ENCODE results near the gene GCK.
"Not testable (repeated sequence)": the region's sequence is repeated elsewhere in the genome, so short reads cannot be mapped to it uniquely, and the experiment has no call there.

The GCK gene

GRCh38 chr7:44133295-44133694, 55.9 kb downstream of the GCK start:
- H3K4me3 ChIP-seq (ENCODE audit: low read depth, low read length) = no peak overlapping the region
- DNase-seq (ENCODE audit: low read depth) = no peak
- TF ChIP-seq CTCF (conservative IDR thresholded peaks at IDR 0.05; ENCODE audit: low read depth, low read length) = no peak

- peak; percentile 51 for DNase-seq (ENCODE audit: low read depth)
- no peak overlapping the region for H3K4me3 ChIP-seq (ENCODE audit: low read depth, low read length)
These were observed 57.2 kb downstream of the GCK start for GRCh38 chr7:44132039-44132438.

GRCh38 chr7:44131173-44132029, 57.8 kb downstream of the GCK start:
- peak; percentile 38 for DNase-seq (ENCODE audit: low read depth)
- TF ChIP-seq CTCF (conservative IDR thresholded peaks at IDR 0.05; ENCODE audit: low read depth, low read length) = peak; percentile 57
- no peak overlapping the region for H3K4me3 ChIP-seq (ENCODE audit: low read depth, low read length)

More at GRCh38 chr7:44132039-44132438, 57.2 kb downstream of the GCK start:
- TF ChIP-seq CTCF (conservative IDR thresholded peaks at IDR 0.05; ENCODE audit: low read depth, low read length) = no peak

GRCh38 chr7:44128721-44129582, 60.3 kb downstream of the GCK start:
- no peak for DNase-seq (ENCODE audit: low read depth)
- TF ChIP-seq CTCF (conservative IDR thresholded peaks at IDR 0.05; ENCODE audit: low read depth, low read length) = no peak
- H3K4me3 ChIP-seq (ENCODE audit: low read depth, low read length) = no peak overlapping the region

GRCh38 chr7:44127161-44127560, 62.1 kb downstream of the GCK start:
- H3K4me3 ChIP-seq (ENCODE audit: low read depth, low read length) = no peak overlapping the region
- no peak for TF ChIP-seq CTCF (conservative IDR thresholded peaks at IDR 0.05; ENCODE audit: low read depth, low read length)
- no peak for DNase-seq (ENCODE audit: low read depth)

GRCh38 chr7:44126574-44126973, 62.7 kb downstream of the GCK start:
- DNase-seq (ENCODE audit: low read depth); H3K4me3 ChIP-seq (ENCODE audit: low read depth, low read length): not testable (repeated sequence)

GRCh38 chr7:44124822-44125202, 64.4 kb downstream of the GCK start:
- DNase-seq (ENCODE audit: low read depth) = no peak
- no peak for TF ChIP-seq CTCF (conservative IDR thresholded peaks at IDR 0.05; ENCODE audit: low read depth, low read length)
- no peak overlapping the region for H3K4me3 ChIP-seq (ENCODE audit: low read depth, low read length)

Measured in choroid plexus epithelial cell (primary cell).